ENCODE measurements around the gene ROR2. TPM values are rescaled to one million over a fixed set of nuclear protein-coding genes. Genes with fewer than 3 reads are reported as not detected.
"Not testable (repeated sequence)": the region's sequence is repeated elsewhere in the genome, so short reads cannot be mapped to it uniquely, and the experiment has no call there.

Gene ROR2
- total RNA-seq, 1 donor from 2014 or later = 7.4 TPM

DNA sequence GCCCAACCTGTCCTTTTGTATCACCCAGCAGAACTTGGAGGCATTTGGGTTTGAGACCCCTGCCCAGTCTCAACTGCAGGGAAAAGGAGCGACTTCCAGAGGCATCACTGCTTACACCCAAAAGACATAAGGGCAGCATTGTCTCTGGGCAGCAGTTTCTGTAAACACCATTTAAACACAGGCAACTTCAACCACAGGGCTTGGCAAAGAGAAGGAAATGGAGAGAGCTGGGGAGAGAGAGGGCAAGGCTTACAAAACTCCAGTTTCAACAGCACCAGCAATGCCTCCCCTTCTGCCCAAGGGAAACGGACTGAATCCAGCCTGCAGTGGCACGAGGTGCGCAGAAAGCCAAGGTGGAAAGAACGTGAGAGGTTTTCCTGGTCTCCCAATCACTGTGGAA is 147.6 kb downstream of the ROR2 start:
- intact Hi-C loops (cut with micrococcal nuclease) = no loop called here

DNA sequence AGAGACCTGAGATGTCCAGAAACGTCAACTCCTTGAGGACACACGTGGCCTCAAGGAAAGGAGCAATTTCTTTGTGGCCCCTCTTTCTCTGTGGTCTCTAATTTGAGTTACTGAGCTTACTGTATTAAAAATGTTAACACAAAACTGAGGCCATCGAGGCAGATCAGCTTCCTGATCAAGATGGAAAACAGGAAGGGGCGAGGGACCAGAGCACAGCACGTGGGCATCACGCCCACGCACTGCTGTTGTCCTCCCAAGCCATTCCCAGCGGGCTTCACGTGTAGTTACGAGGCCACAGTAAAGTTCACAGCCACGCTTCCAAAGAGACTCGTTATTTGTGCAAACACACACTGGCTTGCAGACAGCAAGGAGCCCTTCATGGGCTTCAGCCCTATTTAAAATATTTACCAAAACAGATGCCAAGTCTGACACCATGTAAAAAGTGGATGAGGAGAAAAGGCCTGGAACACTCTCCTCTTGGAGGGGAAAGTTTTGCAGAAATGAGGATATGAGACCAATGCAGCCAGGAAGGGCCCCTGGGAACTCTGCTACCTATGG is 149.5 kb downstream of the ROR2 start:
- intact Hi-C loops (cut with micrococcal nuclease) = no loop called here

GRCh38 chr9:91799113-91799744 is 150.8 kb downstream of the ROR2 start:
- intact Hi-C loops (cut with micrococcal nuclease) = loop anchor here (2.0 kb wide), 2 partner anchors 108 to 152 kb away; partner anchors contain the start of gene ROR2

DNA sequence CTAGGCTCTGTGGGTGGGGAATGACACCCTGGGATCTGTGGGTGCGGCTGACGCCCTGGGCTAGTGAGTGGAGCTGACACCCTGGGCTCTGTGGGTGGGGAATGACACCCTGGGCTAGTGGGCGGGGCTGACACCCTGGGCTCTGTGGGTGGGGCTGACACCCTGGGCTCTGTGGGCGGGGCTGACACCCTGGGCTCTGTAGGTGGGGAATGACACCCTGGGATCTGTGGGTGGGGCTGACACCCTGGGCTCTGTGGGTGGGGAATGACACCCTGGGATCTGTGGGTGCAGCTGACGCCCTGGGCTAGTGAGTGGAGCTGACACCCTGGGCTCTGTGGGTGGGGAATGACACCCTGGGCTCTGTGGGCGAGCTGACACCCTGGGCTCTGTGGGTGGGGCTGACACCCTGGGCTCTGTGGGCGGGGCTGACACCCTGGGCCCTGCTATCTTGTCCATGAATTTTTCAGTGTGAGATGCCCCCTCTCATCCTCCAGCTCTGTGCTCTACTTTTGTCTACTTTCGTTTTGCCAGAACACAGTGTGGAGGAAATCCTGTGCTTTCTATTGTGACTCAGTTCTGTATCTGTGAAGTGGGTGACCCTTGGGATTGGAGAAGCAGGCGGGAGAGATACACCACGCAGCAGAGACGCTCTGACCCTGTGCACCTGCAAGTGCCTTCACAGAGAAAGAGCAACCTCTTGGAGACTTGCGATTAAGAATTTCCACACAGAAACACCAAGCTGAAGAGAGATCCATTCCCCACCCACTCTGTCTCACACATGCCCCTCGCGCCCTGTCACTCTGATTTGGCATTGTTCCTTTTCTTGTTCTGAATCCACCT is 151.5 kb downstream of the ROR2 start:
- intact Hi-C loops (cut with micrococcal nuclease) = loop anchor here (2.0 kb wide), 2 partner anchors 108 to 152 kb away; partner anchors contain the start of gene ROR2

DNA sequence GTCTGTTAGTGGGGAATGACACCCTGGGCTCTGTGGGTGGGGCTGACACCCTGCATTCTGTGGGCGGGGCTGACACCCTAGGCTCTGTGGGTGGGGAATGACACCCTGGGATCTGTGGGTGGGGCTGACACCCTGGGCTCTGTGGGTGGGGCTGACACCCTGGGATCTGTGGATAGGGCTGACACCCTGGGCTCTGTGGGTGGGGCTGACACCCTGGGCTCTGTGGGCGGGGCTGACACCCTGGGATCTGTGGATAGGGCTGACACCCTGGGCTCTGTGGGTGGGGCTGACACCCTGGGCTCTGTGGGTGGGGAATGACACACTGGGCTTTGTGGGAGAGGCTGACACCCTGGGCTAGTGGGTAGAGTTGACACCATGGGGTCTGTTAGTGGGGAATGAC is 152.5 kb downstream of the ROR2 start:
- intact Hi-C loops (cut with micrococcal nuclease) = not testable (repeated sequence)

DNA sequence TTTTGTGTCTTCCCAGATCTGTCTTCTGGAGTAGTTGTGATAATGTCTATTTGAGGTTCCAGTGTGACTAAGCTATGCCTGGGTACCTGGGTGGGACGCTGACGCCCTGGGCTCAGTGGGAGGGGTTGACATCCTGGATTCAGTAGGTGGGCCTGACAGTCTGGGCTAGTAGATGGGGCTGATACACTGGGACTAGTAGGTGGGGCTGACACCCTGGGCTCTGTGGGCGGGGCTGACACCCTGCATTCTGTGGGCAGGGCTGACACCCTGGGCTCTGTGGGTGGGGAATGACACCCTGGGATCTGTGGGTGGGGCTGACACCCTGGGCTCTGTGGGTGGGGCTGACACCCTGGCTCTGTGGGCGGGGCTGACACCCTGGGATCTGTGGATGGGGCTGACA is 153.5 kb downstream of the ROR2 start:
- intact Hi-C loops (cut with micrococcal nuclease) = not testable (repeated sequence)

GRCh38 chr9:91795598-91796241 is 154.3 kb downstream of the ROR2 start:
- intact Hi-C loops (cut with micrococcal nuclease) = no loop called here

- intact Hi-C loops (cut with micrococcal nuclease) = not testable (repeated sequence)
Measured at GRCh38 chr9:91793371-91793770, 156.7 kb downstream of the ROR2 start.

DNA sequence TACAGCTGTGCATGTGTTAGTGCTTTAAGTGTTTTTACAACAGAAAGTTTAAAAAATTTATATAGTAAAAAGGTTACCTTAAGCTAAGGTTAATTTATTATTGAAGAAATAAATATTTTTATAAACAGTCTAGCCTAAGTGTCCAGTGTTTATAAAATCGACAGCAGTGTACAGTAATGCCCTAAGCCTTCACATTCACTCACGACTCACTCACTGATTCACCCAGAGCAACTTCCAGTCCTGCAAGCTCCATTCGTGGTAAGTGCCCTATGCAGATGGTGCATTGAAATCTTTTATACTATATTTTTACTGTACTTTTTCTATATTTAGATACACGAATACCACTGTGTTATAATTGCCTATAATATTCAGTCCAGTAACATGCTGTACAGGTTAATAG is 159.1 kb downstream of the ROR2 start:
- intact Hi-C loops (cut with micrococcal nuclease) = no loop called here

GRCh38 chr9:91789941-91790340 is 160.1 kb downstream of the ROR2 start:
- intact Hi-C loops (cut with micrococcal nuclease) = no loop called here

DNA sequence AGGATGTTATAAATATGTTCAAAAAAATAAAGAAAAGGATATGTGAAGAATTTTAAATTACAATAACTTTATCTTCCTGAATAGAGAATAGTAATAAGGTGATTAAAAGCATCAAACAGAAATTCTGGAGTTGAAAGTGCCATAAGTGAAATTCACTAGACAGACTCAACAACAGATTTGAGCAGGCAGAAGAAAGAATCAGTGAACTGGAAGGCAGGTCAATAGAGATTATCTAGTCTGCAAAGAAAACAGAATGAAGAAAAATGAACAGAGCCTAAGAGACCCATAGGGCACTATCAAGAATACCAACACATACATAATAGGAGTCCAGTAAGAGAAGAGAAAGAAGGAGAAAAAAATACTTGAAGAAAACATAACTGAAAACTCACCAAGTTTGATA is 162.1 kb downstream of the ROR2 start:
- intact Hi-C loops (cut with micrococcal nuclease) = no loop called here

DNA sequence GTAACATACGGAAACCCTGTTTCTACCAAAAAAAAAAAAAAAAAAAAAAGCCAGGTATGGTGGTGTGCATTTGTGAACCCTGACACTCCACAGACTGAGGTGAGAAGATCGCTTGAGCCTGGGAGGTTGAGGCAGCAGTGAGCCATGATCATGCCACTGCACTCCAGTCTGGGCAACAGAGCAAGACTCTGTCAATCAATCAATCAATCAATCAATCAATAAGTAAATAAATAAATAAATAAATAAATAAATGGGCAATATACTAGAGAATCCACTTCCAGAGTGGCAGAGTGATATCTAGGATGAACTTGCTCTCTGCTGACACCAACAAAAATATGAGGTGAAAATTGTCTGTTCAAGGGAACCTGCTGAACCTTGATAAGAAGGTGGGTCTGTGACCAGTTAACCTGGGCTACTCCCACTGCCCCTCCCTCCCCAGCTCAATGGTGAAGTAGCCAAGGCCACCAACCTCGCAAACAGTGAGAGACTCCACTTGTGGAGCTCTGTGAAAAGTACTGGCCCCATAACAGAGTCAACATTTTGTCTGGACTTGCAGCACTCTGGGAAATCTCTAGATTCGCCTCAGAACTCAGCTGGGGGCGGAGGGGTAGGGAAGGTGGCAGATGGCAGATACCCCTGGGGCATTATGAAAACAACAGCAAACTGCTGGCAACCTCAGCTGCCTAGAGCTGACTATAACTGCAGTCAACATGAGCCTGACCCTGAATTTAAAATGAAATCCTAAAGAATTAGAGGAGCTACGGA is 163.7 kb downstream of the ROR2 start:
- intact Hi-C loops (cut with micrococcal nuclease) = no loop called here

- intact Hi-C loops (cut with micrococcal nuclease) = no loop called here
Measured at GRCh38 chr9:91785447-91785842, 164.6 kb downstream of the ROR2 start.

GRCh38 chr9:91784673-91785446 is 165.2 kb downstream of the ROR2 start:
- intact Hi-C loops (cut with micrococcal nuclease) = no loop called here

DNA sequence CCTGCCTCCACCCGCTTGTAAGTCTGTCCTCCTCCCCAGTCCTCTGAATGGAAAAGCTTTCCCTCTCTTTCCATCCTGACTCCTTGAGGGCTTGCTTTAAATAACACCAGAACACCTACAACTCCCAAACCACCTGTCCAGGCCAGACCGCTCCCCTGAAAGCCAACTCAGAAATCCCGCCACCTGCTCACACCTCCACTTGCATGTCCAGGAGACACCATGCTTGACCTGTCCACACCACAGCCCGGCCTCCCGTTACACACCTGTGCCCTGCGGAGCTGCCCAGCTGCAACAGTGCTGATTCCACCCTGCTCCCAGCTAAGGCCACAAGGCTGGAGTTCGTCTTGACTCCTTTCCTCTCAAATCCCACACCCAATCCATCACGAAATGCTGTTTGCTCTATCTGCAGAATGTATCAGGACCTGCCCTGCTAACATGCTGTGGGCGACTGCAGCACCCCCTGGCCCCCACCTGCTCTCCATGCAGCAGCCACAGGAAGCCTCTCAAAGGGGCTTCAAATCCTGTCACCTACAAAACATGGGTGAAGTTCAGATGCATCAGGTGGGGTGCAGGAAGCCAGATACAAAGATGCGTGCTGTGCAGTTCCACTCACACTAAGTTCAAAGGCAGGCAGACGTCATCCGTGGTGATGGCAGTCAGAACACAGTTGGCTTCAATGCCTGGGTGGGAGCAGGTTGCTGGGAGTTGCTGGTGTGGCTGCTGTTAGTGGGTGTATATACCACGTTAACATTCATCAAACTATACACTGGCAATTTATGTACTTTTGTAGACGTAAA is 166.0 kb downstream of the ROR2 start:
- intact Hi-C loops (cut with micrococcal nuclease) = no loop called here

- intact Hi-C loops (cut with micrococcal nuclease) = no loop called here
Measured at GRCh38 chr9:91783411-91783810, 166.6 kb downstream of the ROR2 start.

DNA sequence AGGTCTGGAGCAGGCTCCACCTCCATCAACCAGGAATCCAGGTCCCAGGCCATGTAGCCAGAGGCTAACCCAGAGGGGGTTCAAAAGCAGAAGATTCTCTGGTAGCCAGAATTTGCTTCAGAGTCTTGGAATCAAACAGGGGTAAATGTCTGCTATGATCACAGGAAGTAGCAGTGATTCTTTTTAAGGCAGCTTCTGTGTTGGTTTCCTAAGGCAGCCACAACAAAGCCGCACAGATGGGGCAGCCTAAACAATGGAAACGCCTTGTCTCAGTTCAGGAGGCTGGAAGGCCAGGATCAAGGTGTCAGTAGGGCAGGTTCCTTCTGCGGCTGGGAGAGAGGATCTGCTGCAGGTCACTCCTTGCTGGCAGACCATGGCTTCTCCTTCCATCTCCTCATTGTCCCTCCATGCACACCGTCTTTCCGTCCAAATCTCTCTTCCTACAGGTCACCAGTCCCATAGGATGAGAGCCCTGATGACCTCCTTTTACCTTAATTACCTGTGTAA is 167.3 kb downstream of the ROR2 start:
- intact Hi-C loops (cut with micrococcal nuclease) = no loop called here

- intact Hi-C loops (cut with micrococcal nuclease) = no loop called here
Measured at GRCh38 chr9:91781906-91782305, 168.1 kb downstream of the ROR2 start.

- intact Hi-C loops (cut with micrococcal nuclease) = no loop called here
Measured at GRCh38 chr9:91781116-91781515, 168.9 kb downstream of the ROR2 start.

Measured in T-helper 1 cell treated with Interleukin-12 subunit alpha and Interleukin-12 subunit beta and Interleukin-4 antibody, amounts not matched to agents 30 ng/mL and 1 ng/mL, for 36 hours (primary cell).